ENCODE results near the gene FNDC8.

GRCh38 chr17:35169835-35170363 lies 48.5 kb downstream of the FNDC8 start:
- no peak for TF ChIP-seq CTCF (IDR thresholded peaks at IDR 0.05)
- TF ChIP-seq POLR2A (IDR thresholded peaks at IDR 0.05): no peak
